GM18520 (cell line): ENCODE data around the gene XPNPEP1.

Experiments used
- ATAC-seq: cut with Tn5 transposase; IDR thresholded peaks from one replicate; pipeline ENCODE4 v1.9.1; 2021; ENCODE audit not compliant: unreplicated experiment

XPNPEP1 gene

GRCh38 chr10:109871476-109871875 lies 51.8 kb downstream of the XPNPEP1 start:
- ATAC-seq: no peak

DNA sequence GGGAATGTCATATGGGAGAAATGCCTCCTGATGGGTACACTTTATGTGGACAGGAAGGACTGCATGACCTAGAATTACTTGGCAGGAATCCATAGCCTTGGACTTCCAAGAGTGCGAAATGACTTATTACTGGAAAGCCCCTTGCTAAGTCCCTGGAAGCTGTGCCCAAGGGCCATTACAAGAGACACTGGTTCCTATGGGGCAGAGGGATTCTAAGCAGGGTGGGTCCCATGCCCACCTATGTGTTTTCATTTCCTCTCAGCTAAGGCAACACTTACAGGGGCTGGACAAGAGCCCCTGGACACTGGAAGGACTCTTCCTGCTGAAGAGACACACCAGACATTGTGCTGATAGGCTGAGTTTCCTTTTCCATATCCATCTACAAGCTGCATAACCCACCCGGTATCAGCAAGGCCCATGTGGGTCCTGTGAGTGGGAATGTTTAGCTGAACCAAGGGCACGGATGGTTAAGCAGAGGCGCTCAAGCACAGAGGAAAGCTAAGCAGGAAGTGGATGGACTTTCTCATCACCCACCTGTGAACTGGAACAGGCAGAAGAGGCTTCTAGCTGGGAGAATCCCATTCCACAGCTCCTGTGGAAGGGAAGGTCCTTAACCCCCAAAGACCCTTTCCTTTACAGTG lies 56.2 kb downstream of the XPNPEP1 start:
- no peak for ATAC-seq

- no peak for ATAC-seq
Observed at GRCh38 chr10:109866168-109866994, 56.9 kb downstream of the XPNPEP1 start.

GRCh38 chr10:109863775-109864174 lies 59.5 kb downstream of the XPNPEP1 start:
- ATAC-seq: no peak

GRCh38 chr10:109862738-109863137 lies 60.6 kb downstream of the XPNPEP1 start:
- no peak for ATAC-seq

DNA sequence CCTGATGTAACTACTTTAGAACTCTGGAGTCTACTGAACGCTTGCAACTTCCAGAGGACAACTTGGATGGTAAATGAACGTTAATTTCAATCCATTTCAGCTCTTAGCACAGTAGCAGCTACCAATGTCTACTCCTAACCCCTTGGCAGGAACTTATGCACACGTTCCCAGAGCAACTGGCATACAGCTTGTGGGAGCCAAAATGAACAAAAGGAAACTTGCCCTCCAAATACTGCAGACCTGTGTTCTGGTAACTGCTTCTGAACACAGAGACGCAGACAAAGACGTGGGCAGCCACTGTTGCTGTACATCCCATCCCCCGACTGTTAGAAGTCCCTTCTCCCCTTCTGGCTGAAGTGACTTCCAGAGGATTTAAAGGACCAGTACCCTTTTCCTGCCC lies 61.3 kb downstream of the XPNPEP1 start:
- ATAC-seq: no peak

DNA sequence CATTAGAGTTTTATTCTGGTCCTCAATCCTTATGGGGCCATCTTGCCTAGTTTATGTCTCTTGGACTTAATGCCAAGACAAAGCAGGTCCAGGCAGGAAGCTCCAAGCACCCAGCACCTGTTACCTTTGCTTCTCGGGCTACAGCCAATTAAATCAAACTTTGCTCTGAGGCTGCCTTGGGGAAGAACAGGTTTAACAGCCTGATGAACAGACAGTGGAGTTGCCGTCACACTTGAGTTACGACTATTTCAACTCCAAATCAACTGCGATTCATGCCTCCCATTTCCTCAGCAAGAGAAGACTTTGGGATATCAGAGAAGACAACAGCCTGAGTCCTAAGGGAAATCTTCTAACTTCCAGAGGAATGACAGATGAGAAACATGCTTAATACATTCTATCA lies 62.2 kb downstream of the XPNPEP1 start:
- no peak for ATAC-seq

DNA sequence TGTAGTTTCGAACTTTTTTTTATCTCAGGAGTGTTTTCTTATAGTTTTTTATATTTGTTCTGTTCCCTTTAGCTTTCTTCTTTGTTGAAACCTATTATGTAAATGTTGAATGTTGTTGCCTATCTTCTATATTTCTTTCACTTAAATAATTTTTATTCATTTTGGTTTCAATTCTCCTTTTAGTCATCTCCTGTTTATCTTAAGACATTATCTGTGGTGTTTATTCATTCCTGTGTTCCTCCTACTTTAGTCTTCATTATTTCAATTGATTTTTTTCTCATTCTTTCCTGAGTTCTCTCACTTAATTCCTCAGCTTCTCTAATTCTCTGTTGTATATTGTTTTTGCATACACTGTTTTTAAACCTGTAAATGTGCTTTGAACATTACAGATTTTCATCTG lies 64.1 kb downstream of the XPNPEP1 start:
- no peak for ATAC-seq

- no peak for ATAC-seq
Observed at GRCh38 chr10:109855746-109856145, 67.6 kb downstream of the XPNPEP1 start.

- ATAC-seq: no peak
Observed at GRCh38 chr10:109853921-109854320, 69.4 kb downstream of the XPNPEP1 start.

DNA sequence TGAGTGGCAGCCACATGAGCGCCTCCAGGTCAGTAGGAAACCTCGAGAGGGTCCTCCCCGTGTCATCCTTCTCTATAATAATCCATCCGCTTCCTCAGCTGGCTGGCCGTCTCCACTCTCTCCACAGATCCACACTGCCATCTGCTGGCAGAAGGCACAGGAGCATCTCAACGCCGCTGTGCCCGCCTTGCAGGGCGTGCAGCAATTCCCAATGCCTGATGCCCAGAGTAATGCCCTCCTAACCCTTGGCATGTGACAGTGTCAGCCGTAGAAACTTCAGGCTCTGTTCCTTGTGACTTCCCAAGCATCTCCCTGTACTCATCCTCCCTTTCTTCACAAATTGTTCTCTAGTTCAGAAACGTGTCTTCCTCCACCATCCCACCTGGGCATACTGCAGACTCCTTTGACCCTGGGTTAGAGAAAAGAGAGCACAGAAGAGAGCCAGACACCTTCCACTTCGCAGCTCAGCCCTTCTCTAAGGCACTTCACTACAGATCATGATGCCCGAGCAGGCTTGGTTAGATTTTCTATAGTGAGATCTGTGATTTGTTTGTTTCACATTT lies 70.8 kb downstream of the XPNPEP1 start:
- ATAC-seq: peak; percentile 86

GRCh38 chr10:109851616-109852474 lies 71.5 kb downstream of the XPNPEP1 start:
- ATAC-seq: no peak

GRCh38 chr10:109846832-109847231 lies 76.5 kb downstream of the XPNPEP1 start:
- no peak for ATAC-seq

DNA sequence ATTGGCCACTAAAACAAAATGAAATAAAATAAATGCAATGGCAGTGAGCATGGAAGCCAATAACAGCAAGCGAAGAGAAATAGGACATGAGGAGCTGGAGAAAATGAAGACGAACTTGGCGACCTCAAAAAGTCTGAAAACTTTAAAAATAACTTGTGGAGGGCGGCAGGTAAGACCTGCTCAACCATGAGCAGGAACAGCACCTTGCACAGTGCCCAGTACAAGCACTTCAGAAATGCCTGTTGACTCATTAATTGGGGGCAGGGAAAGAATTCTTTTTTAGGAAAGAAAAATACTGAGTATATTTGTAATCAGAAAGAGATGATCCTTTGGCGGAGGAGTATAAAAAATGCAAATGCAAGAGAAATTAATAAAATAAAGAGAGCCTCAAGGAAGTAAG lies 78.0 kb downstream of the XPNPEP1 start:
- ATAC-seq: no peak

DNA sequence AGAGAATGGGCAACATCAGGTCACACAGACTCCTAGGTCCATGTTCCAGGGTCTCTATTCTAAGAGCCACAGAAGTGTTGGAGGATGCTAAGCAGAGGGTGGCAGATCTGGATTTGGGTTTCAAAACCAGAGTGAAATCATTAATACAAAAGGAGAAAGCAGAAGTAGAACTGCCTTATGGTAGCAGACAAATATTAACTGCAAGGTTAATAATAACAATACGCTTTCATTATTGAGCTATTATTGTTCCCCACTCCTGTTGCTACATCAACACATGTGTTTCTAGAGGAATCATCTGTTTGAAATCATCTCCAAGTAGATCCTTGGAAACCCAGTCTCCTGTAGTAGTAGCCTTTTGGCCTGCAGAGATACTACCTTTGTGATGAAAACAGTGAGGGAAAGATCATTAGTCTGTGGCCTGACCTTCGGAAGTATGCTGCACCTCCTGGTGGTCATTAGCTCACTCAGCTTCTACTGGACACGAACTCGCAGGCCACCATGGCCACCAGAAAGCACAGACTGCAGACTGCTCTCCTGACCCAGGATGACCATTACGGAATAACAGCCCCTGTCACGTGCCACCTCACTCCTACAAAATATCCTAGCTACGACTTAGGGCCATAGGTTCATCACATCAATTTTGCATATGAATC lies 84.6 kb downstream of the XPNPEP1 start:
- no peak for ATAC-seq

GRCh38 chr10:109837384-109837783 lies 85.9 kb downstream of the XPNPEP1 start:
- ATAC-seq: no peak

GRCh38 chr10:109835257-109835656 lies 88.1 kb downstream of the XPNPEP1 start:
- no peak for ATAC-seq

- no peak for ATAC-seq
Observed at GRCh38 chr10:109831846-109832245, 91.5 kb downstream of the XPNPEP1 start.

DNA sequence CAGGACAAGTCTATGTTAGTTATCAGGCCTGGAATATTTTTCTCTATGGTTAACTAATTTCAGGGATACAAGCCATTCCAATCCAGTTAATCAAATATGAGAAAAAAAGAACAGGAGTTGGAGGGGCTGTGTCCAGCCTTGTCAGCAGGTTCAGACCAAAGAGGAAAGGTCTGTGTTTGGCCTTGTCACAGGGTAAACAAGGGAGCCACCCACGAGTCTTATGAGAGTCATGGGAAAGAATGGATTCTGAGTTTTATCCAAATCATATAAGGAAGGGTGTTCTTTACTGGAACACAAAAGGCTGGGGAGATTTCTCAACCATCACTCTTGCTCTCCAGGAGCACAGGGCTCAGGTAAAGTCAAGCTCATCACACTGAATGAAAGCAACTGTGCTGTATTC lies 99.1 kb downstream of the XPNPEP1 start:
- no peak for ATAC-seq

- no peak for ATAC-seq
Observed at GRCh38 chr10:109823196-109823595, 100.1 kb downstream of the XPNPEP1 start.

- ATAC-seq: no peak
Observed at GRCh38 chr10:109821672-109822071, 101.6 kb downstream of the XPNPEP1 start.
